ENCODE data around the gene GALNS. TPM values are rescaled to one million over a fixed set of nuclear protein-coding genes. Genes with fewer than 3 reads are reported as not detected.
"Not testable (repeated sequence)": the region's sequence is repeated elsewhere in the genome, so short reads cannot be mapped to it uniquely, and the experiment has no call there.

GALNS gene
- total and polyA plus RNA-seq, 2 of the 13 experiments (the other 11 are each of a cell fraction or from before 2014, with no cell fraction given): 9.2 to 9.8 TPM

GRCh38 chr16:88894681-88895300 is 38.0 kb upstream of the GALNS start:
- H3K4me3 ChIP-seq (replicated peaks in 1 of 3; ENCODE audit: insufficient read depth in 1 of 3, low read depth in 2 of 3, low read length in 3 of 3): no peak overlapping the region
- ChIA-PET POLR2A (no interaction called here), CTCF (ENCODE audit: low intra/inter-chr PET ratio, low total read pairs) (no interaction called here)
- H3K27ac ChIP-seq (ENCODE audit: extremely low read length, insufficient read depth, low read length): no peak overlapping the region
- H3K4me2 ChIP-seq (ENCODE audit: low read depth, low read length): no peak overlapping the region
- peaks cover 4% of the 10 kb centered on the region; the same call in 1 of the 2 replicates for H4K20me1 ChIP-seq (ENCODE audit: insufficient read depth, low read length)
- no TSS peak for BruUV-seq (replicated peaks)
- DNase-seq (ENCODE audit: low spot score) (no peak), ATAC-seq (no peak), FAIRE-seq (no peak)
- H3K36me3 ChIP-seq (replicated peaks in 1 of 2; ENCODE audit: control insufficient read depth in 1 of 2, insufficient read depth in 2 of 2, low read length in 2 of 2): no peaks in the 10 kb centered on the region
- in situ Hi-C loops (cut with HindIII; ENCODE audit: extremely low pct_ligation_motif_present, low pct_unique_long_range_greater_than_20kb) (no loop called here), intact Hi-C loops (cut with micrococcal nuclease; ENCODE audit: unreplicated experiment) (no loop called here)
- no peaks in the 10 kb centered on the region for H3K79me2 ChIP-seq (ENCODE audit: insufficient read depth, low read length)
- 7% methylated on average over 11 of the region's 21 CpGs for WGBS (ENCODE audit: low lambda C conversion rate)
- H3K9me3 ChIP-seq (ENCODE audit: low read length): no peaks in the 10 kb centered on the region
- no peak overlapping the region for H3K9ac ChIP-seq (ENCODE audit: insufficient read depth, low read depth, low read length)
- TF ChIP-seq ZNF746 (CRISPR knock-in tag; IDR thresholded peaks at IDR 0.05): no peak
- no peak for TF ChIP-seq DMAP1 (CRISPR knock-in tag; IDR thresholded peaks at IDR 0.05)
- no peak for TF ChIP-seq ZNF121 (CRISPR knock-in tag; IDR thresholded peaks at IDR 0.05)
- TF ChIP-seq MNT (IDR thresholded peaks at IDR 0.05): 0 out of 2 replicates have a peak, but pooled peaks have one; percentile 2
- TF ChIP-seq ZSCAN12 (CRISPR knock-in tag; IDR thresholded peaks at IDR 0.05): no peak
- no peak for TF ChIP-seq DPF2 (CRISPR knock-in tag; IDR thresholded peaks at IDR 0.05; ENCODE audit: borderline replicate concordance, low read depth)
- peaks cover 62 to 96% of the 10 kb centered on the region in 2 experiments for H3K27me3 ChIP-seq (ENCODE audit: control insufficient read depth in 1 of 2, insufficient read depth in 2 of 2, low read length in 2 of 2)
- no peak overlapping the region for H2AFZ ChIP-seq (ENCODE audit: low read length)
- H3K4me1 ChIP-seq (ENCODE audit: insufficient read depth, low read length): no peaks in the 10 kb centered on the region

GRCh38 chr16:88894266-88894665 is 37.5 kb upstream of the GALNS start:
- peak; percentile 80 for TF ChIP-seq MNT (IDR thresholded peaks at IDR 0.05)
- BruUV-seq (replicated peaks); intact Hi-C loops (cut with micrococcal nuclease; ENCODE audit: unreplicated experiment); H3K36me3 ChIP-seq (replicated peaks in 1 of 2; ENCODE audit: control insufficient read depth in 1 of 2, insufficient read depth in 2 of 2, low read length in 2 of 2); H3K4me1 ChIP-seq (ENCODE audit: insufficient read depth, low read length); CTCF ChIA-PET (ENCODE audit: low intra/inter-chr PET ratio, low total read pairs); H3K79me2 ChIP-seq (ENCODE audit: insufficient read depth, low read length); H4K20me1 ChIP-seq (ENCODE audit: insufficient read depth, low read length); H2AFZ ChIP-seq (ENCODE audit: low read length); H3K9ac ChIP-seq (ENCODE audit: insufficient read depth, low read depth, low read length); DNase-seq (ENCODE audit: low spot score); H3K27ac ChIP-seq (ENCODE audit: extremely low read length, insufficient read depth, low read length); H3K9me3 ChIP-seq (ENCODE audit: low read length); POLR2A ChIA-PET; H3K4me3 ChIP-seq (replicated peaks in 1 of 3; ENCODE audit: insufficient read depth in 1 of 3, low read depth in 2 of 3, low read length in 3 of 3); FAIRE-seq; ATAC-seq; in situ Hi-C loops (cut with HindIII; ENCODE audit: extremely low pct_ligation_motif_present, low pct_unique_long_range_greater_than_20kb); H3K4me2 ChIP-seq (ENCODE audit: low read depth, low read length): not testable (repeated sequence)
- WGBS (ENCODE audit: low lambda C conversion rate): 83% methylated on average over 4 of the region's 6 CpGs
- H3K27me3 ChIP-seq (ENCODE audit: control insufficient read depth in 1 of 2, insufficient read depth in 2 of 2, low read length in 2 of 2): peaks cover 60 to 96% of the 10 kb centered on the region in 2 experiments
